Pulmonary artery endothelial cell (primary cell): ENCODE measurements around the gene MUC22. TPM values are rescaled to one million over a fixed set of nuclear protein-coding genes. Genes with fewer than 3 reads are reported as not detected.
"Not testable (repeated sequence)": the region's sequence is repeated elsewhere in the genome, so short reads cannot be mapped to it uniquely, and the experiment has no call there.

ENCODE experiments used
- DNase-seq: peaks from one replicate; pipeline ENCODE4 v3.0.0-alpha.2; 2011; ENCODE audit warnings: low read depth, low spot score
- total RNA-seq: library from RNA; depleted of rRNA; stranded (reverse); fragments of >200 nt; gene quantifications from 2 replicates; pipeline ENCODE4 v1.2.3, GENCODE V29; 2014

MUC22 gene
- total RNA-seq, 1 donor from 2014 or later: not detected

DNA sequence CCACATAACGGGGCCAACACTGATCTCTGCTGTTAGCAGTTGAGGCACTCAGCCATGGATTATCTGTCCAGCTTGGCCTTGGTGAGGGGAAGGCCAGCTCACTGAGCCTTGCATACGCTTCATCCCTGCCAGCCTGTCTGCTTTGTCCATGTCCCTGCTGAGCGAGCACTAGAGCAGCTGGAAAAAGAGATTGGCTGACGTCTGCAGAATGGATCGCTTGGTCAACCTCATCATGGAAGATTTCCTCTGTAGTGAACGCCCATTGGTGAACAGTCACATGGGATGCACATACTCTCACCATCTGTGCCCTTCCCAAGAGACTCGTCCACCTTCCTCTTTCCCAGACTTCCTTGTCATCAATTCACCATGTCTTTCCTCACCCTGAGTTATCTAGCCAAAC is 26.9 kb downstream of the MUC22 start:
- DNase-seq: no peak

GRCh38 chr6:31037682-31038081 is 27.4 kb downstream of the MUC22 start:
- DNase-seq: no peak

- DNase-seq: no peak
These were observed 28.3 kb downstream of the MUC22 start for GRCh38 chr6:31038559-31038958.

- DNase-seq: no peak
These were observed 30.5 kb downstream of the MUC22 start for GRCh38 chr6:31040801-31041200.

DNA sequence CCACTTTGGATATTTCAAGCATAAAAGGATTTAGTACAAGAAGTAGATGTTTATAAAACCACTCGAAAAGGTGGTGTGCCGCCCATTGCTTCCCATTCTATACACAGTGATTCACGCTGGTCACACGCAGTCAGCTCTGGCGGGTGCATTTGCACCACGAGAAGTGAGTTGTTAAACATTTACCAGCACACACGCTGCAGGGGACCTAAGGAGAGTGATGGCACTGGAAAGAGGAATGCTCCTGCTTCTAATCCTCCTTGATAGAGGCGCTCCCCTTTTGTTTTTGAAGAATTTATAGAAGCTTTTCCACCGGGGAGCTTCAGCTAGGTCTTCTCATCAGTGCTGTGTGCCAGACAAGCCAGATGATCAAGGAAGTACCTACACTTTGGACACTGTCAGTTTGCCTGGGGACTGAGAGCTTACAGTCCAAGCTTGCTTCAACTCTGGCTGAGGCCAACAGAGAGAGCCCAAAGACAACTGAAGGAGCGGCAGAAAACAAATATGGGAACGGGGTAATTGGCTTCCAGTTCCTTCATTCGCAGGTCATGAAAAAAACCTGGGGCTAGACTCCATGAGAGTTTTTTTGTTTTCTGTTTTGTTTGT is 31.2 kb downstream of the MUC22 start:
- DNase-seq: no peak

- no peak for DNase-seq
These were observed 32.5 kb downstream of the MUC22 start for GRCh38 chr6:31042806-31043205.

DNA sequence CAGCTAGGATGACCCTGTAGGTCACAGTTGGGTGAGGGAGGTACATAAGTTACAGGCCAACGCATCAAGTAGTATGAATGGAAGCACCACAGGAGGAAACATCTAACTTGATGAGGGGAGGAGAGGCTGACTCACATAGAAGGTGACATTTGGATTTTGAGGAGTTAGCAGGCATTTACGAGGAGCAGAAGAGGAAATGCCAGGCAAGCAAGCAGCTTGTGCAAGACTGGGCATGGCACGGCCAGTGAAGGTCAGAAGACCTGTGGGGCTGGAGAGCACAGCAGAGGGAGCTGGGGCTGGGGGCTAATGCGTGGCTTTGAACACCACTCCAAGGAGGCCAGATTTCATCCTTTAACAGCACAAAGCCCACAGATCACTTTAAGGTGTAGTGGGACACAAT is 37.8 kb downstream of the MUC22 start:
- DNase-seq: no peak

GRCh38 chr6:31049518-31049917 is 39.2 kb downstream of the MUC22 start:
- no peak for DNase-seq

GRCh38 chr6:31053187-31053586 is 42.9 kb downstream of the MUC22 start:
- not testable (repeated sequence) for DNase-seq

DNA sequence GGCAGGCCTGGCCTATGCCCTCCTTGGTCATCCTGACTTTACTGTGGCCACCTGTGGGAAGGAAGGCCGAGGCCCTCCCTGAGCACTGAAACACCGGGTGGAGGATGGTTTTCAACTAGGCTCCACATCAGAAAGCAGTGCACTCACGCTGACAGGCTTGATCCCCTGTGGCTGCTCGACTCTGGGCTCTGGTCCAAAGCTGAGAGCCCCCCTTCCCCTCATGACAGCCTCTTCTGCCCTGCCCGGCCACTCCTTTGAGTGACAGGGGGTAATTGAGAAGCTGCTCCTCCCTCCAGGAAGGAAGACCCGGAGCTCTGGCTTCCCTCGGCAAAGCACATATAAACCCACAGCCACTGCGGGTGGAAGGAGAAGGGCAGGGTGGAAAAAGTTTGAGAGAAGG is 43.6 kb downstream of the MUC22 start:
- DNase-seq: no peak

GRCh38 chr6:31055441-31055840 is 45.2 kb downstream of the MUC22 start:
- DNase-seq: no peak

GRCh38 chr6:31057426-31058003 is 47.2 kb downstream of the MUC22 start:
- no peak for DNase-seq

- peak; percentile 50 for DNase-seq
These were observed 48.0 kb downstream of the MUC22 start for GRCh38 chr6:31058128-31058894.

- no peak for DNase-seq
These were observed 49.9 kb downstream of the MUC22 start for GRCh38 chr6:31060145-31060544.

GRCh38 chr6:31063906-31064435 is 53.7 kb downstream of the MUC22 start:
- DNase-seq: no peak

DNA sequence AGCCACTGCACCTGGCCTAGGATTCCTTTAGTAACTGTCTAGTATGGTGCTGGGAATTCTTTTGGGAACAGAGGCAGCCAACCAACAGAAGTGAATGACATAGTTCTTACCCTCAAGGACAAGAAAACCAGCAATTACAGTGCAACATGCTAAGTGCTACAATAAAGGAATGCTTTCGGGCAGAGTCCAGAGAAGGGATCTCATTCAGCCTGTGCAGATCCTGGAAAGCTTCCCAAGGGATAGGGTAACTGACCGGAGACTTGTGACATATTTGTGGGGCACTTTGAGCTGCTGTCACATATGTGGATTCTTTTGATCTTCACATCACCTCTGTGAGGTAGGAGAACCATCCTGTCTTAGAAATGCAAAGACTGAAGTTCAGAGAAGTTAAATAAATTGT is 55.3 kb downstream of the MUC22 start:
- DNase-seq: no peak

GRCh38 chr6:31067028-31067427 is 56.8 kb downstream of the MUC22 start:
- DNase-seq: not testable (repeated sequence)

DNA sequence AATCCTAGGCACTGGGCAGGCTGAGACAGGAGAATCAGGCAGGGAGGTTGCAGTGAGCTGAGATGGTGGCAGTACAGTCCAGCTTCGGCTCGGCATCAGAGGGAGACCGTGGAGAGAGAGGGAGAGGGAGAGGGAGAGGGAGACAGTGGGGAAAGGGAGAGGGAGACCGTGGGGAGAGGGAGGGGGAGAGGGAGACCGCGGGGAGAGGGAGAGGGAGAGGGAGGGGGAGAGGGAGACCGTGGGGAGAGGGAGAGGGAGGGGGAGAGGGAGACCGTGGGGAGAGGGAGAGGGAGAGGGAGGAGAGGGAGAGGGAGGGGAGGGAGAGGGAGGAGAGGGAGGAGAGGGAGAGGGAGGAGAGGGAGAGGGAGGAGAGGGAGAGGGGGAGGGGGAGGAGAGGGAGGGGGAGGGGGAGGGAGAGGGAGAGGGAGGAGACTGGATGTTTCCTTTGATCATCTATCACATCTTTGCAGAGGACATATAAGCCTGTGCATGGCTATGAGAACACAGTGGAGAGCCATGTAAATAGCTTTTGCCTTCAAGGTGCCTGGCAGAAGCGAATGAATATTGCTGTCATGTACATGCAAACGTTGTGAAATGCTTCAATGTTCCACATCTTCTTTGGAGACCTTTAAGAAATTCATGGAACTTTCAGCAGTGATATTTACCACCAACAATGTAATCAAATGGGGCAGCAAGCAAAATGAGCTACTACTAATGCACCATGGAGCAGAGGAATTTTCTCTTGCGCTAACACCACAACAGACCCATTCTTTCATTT is 57.8 kb downstream of the MUC22 start:
- not testable (repeated sequence) for DNase-seq

GRCh38 chr6:31068669-31069340 is 58.5 kb downstream of the MUC22 start:
- no peak for DNase-seq

DNA sequence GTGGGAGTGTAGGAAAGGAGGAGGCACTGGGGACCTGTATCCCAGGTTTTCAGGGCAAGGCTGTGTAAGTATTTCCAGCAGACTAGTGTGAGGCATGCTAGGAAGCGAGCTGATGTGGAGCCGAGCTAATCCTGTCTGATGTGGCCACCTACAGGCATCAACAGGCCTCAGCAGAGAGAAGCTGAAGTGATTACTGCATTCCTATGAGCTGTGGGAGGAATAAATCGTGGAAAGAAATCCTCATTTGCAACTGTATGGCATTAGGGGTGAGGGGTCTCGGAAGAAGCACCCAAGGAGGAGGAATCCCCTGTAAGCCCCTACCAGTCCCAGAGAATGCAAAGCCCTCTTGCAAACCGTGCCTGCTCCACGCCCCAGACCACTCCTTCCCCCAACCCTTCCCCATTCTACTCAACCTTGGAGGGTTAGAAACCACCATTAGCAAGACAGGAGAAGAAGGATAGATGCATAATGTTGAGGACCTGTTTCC is 60.5 kb downstream of the MUC22 start:
- peak; percentile 17 for DNase-seq

- no peak for DNase-seq
These were observed 64.1 kb downstream of the MUC22 start for GRCh38 chr6:31074401-31074800.
